SH-SY5Y (cell line): Measurements from ENCODE around the gene LCMT2.

Experiments used
- GATA2 ChIP-seq: IDR thresholded peaks from 2 replicates; pipeline ENCODE4 v1.6.1; 2011; ENCODE audit warnings: mild to moderate bottlenecking, low read depth, low read length
- GATA3 ChIP-seq: IDR thresholded peaks from 2 replicates; pipeline ENCODE4 v1.6.1; 2011; ENCODE audit warnings: low read depth, mild to moderate bottlenecking, low read length, moderate library complexity

DNA sequence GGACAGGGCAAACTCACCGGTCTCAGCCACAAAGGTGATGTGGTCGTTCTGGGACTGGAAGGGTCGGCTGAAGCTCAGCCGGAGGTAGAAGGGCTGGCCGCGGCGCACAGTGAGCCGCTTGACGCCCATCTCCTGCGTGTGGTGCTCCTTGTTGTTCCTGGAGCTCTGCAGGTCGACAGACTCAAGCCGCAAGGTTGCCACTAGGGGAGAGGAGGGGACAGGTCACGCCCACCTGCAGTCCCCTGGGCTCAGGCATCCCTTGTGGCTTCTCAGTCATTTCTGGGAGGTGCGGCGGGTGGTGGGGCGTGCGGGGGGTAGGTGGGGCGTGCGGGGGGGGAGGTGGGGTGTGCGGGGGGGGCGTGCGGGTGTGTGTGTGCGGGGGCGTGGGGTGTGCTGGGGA is 36.9 kb downstream of the LCMT2 start:
- TF ChIP-seq GATA3 = no peak
- TF ChIP-seq GATA2 = no peak
